Measurements from ENCODE around the gene CACNA1G. TPM values are rescaled to one million over a fixed set of nuclear protein-coding genes. Genes with fewer than 3 reads are reported as not detected.
A peak's percentile ranks its signal among the peaks of the same experiment; 100 is the strongest.

The CACNA1G gene
- not detected for total RNA-seq

DNA sequence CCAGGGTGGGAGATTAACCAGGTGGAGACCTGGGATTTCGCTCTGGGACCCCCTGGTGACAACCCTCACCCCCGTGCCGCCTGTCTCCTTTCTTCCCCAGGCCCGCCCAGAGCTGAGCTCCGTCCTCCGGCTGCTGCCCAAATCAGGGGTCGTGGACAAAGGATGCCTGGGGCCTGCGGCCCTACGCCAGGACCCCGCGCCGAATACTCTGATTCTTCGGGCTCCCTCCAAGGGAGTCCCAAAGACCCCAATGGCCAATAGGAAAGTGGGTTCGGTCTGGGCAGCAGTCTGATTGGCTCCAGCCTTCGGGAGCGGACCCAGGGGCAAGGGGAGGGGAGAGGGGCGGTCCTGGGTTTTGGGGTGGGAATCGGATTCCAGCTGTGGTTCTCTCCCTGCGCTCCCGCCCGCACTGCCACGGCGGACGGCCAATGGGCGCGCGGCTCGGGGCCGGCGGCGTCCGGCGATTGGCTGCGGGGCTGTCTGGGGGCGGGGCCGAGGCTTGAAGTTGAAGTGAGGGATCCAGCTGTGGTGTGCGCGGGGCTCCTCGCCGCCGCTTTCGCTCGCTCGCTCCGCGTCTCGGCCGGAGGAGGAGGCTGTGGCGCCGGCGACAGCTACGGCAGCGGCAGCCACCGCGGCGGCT is at the start of gene CACNA1G:
Gene CACNA1G (plus strand): TSS at position 531 of the 640 bp plus-strand sequence. CDS start 745 bp downstream, outside the sequence.
- Mint-ChIP-seq H3K9me3 (no peaks in the 10 kb centered on the region), H3K27ac (no peak within 1 kb of the TSS), H3K4me3 (peak within 1 kb of the TSS; percentile 48), H3K36me3 (ENCODE audit: low read depth) (no peaks in the 10 kb centered on the region), H3K4me1 (peaks cover 18% of the 10 kb centered on the region), H3K27me3 (peaks cover 68% of the 10 kb centered on the region)
- CTCF ChIA-PET: interaction anchor here (0.6 to 2.0 kb wide), 6 partner anchors 8 to 137 kb away, joined by 3 to 6 read pairs (median 4); no protein-coding TSS in a partner anchor
- peak; percentile 89 for DNase-seq
- POLR2A ChIA-PET: interaction anchor here (0.9 to 1.7 kb wide), 2 partner anchors 9 to 18 kb away, joined by 3 to 5 read pairs; no protein-coding TSS in a partner anchor

GRCh38 chr17:50511058-50511457 is 49.5 kb upstream of the CACNA1G start:
- Mint-ChIP-seq H3K36me3 (ENCODE audit: low read depth) (peaks cover 9% of the 10 kb centered on the region), H3K27ac (peak overlapping the region; percentile 81), H3K4me1 (peaks cover 43% of the 10 kb centered on the region), H3K9me3 (no peaks in the 10 kb centered on the region), H3K27me3 (no peaks in the 10 kb centered on the region), H3K4me3 (peak overlapping the region; percentile 44)
- POLR2A ChIA-PET: interaction anchor here (0.8 to 1.6 kb wide), 7 partner anchors 20 to 358 kb away, joined by 3 to 10 read pairs (median 3); partner anchors contain the start of gene RSAD1
- CTCF ChIA-PET: interaction anchor here (1.0 to 4.7 kb wide), 7 partner anchors 9 to 115 kb away, joined by 3 to 24 read pairs (median 5); partner anchors contain the start of genes LRRC59 and RSAD1
- DNase-seq: peak; percentile 74

GRCh38 chr17:50513495-50513894 is 47.0 kb upstream of the CACNA1G start:
- Mint-ChIP-seq H3K9me3 (no peaks in the 10 kb centered on the region), H3K27me3 (no peaks in the 10 kb centered on the region), H3K36me3 (ENCODE audit: low read depth) (peaks cover 8% of the 10 kb centered on the region), H3K27ac (no peak overlapping the region), H3K4me3 (no peak overlapping the region), H3K4me1 (peaks cover 48% of the 10 kb centered on the region)
- DNase-seq: no peak
- ChIA-PET CTCF (interaction anchor here (0.9 to 4.7 kb wide), 2 partner anchors 12 to 31 kb away, joined by 3 to 24 read pairs; no protein-coding TSS in a partner anchor), POLR2A (no interaction called here)

- peaks cover 4% of the 10 kb centered on the region for H3K36me3 Mint-ChIP-seq (ENCODE audit: low read depth)
- no peak overlapping the region for H3K27ac Mint-ChIP-seq
- H3K27me3 Mint-ChIP-seq: no peaks in the 10 kb centered on the region
- no peak overlapping the region for H3K4me3 Mint-ChIP-seq
- H3K4me1 Mint-ChIP-seq: peaks cover 39% of the 10 kb centered on the region
- no peak for DNase-seq
- ChIA-PET CTCF (no interaction called here), POLR2A (interaction anchor here (0.6 kb wide), 1 partner anchor 507 kb away, joined by 3 read pairs; no protein-coding TSS in a partner anchor)
- H3K9me3 Mint-ChIP-seq: no peaks in the 10 kb centered on the region
Measured at GRCh38 chr17:50514388-50514787, 46.1 kb upstream of the CACNA1G start.

- Mint-ChIP-seq H3K27me3 (no peaks in the 10 kb centered on the region), H3K27ac (no peak overlapping the region), H3K4me1 (peaks cover 32% of the 10 kb centered on the region), H3K9me3 (no peaks in the 10 kb centered on the region), H3K4me3 (no peak overlapping the region), H3K36me3 (ENCODE audit: low read depth) (no peaks in the 10 kb centered on the region)
- POLR2A ChIA-PET: interaction anchor here (0.6 to 1.2 kb wide), 2 partner anchors 28 to 506 kb away, joined by 3 read pairs; no protein-coding TSS in a partner anchor
- DNase-seq: no peak
- CTCF ChIA-PET: no interaction called here
Measured at GRCh38 chr17:50514936-50515702, 45.4 kb upstream of the CACNA1G start.

- no peak overlapping the region for H3K27ac Mint-ChIP-seq
- DNase-seq: no peak
- ChIA-PET CTCF (interaction anchor here (1.3 kb wide), 1 partner anchor 38 kb away, joined by 4 read pairs; the partner anchor contains the start of gene RSAD1), POLR2A (interaction anchor here (1.2 kb wide), 1 partner anchor 24 kb away, joined by 3 read pairs; no protein-coding TSS in a partner anchor)
- H3K9me3 Mint-ChIP-seq: no peaks in the 10 kb centered on the region
- no peaks in the 10 kb centered on the region for H3K27me3 Mint-ChIP-seq
- H3K4me3 Mint-ChIP-seq: no peak overlapping the region
- H3K4me1 Mint-ChIP-seq: peaks cover 16% of the 10 kb centered on the region
- no peaks in the 10 kb centered on the region for H3K36me3 Mint-ChIP-seq (ENCODE audit: low read depth)
Measured at GRCh38 chr17:50517011-50517410, 43.5 kb upstream of the CACNA1G start.

DNA sequence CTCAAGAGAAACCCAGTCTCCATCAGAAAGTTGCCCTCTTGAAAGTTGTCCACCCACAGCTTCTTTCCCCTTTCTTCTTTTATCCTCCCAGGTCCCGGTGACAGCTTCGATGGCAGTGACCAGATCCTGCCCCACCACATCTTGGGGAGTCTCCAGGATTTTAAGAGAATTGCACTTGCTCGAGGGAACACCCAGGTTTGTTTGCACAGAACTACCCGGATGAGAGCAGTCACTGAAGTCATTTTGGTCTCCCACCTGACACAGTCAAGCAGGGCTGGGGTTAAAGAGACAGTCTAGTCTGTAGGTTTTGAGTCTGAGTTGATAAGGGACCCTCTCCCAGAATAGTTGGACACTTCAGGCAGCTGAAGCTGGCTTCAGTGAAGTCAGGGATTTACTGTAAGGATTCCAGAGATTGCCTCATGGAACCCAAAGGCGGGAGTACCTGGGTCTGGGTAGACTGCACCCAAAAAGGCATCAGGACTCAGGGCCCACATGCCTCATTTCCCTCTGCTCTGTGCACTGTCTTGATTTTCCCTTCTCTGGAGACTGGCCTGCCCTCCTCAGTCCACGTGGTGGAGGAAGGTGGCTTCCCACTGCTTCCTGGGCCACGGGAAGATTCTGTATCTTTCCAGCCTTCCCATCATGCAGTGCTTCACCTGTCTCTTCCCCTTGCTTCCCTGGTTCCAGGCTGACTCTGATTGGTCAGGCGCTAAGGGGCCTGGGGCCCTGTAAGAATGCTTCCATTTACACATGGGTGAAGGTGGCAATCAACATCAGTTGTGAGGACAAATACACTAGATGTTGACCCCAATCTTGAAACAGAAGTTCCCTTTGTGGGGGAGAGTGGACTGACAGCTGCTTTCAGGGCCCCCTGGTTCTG is 42.8 kb upstream of the CACNA1G start:
- no peaks in the 10 kb centered on the region for H3K36me3 Mint-ChIP-seq (ENCODE audit: low read depth)
- H3K27ac Mint-ChIP-seq: no peak overlapping the region
- no peak overlapping the region for H3K4me3 Mint-ChIP-seq
- ChIA-PET POLR2A (interaction anchor here (1.2 kb wide), 1 partner anchor 24 kb away, joined by 3 read pairs; no protein-coding TSS in a partner anchor), CTCF (no interaction called here)
- DNase-seq: no peak
- peaks cover 12% of the 10 kb centered on the region for H3K4me1 Mint-ChIP-seq
- no peaks in the 10 kb centered on the region for H3K27me3 Mint-ChIP-seq
- H3K9me3 Mint-ChIP-seq: no peaks in the 10 kb centered on the region

GRCh38 chr17:50518384-50519023 is 42.0 kb upstream of the CACNA1G start:
- no peaks in the 10 kb centered on the region for H3K9me3 Mint-ChIP-seq
- ChIA-PET CTCF (interaction anchor here (1.0 kb wide), 1 partner anchor 24 kb away, joined by 4 read pairs; no protein-coding TSS in a partner anchor), POLR2A (interaction anchor here (1.5 kb wide), 1 partner anchor 11 kb away, joined by 3 read pairs; no protein-coding TSS in a partner anchor)
- no peaks in the 10 kb centered on the region for H3K36me3 Mint-ChIP-seq (ENCODE audit: low read depth)
- H3K27ac Mint-ChIP-seq: no peak overlapping the region
- no peak for DNase-seq
- no peaks in the 10 kb centered on the region for H3K27me3 Mint-ChIP-seq
- peaks cover 12% of the 10 kb centered on the region for H3K4me1 Mint-ChIP-seq
- H3K4me3 Mint-ChIP-seq: no peak overlapping the region

DNA sequence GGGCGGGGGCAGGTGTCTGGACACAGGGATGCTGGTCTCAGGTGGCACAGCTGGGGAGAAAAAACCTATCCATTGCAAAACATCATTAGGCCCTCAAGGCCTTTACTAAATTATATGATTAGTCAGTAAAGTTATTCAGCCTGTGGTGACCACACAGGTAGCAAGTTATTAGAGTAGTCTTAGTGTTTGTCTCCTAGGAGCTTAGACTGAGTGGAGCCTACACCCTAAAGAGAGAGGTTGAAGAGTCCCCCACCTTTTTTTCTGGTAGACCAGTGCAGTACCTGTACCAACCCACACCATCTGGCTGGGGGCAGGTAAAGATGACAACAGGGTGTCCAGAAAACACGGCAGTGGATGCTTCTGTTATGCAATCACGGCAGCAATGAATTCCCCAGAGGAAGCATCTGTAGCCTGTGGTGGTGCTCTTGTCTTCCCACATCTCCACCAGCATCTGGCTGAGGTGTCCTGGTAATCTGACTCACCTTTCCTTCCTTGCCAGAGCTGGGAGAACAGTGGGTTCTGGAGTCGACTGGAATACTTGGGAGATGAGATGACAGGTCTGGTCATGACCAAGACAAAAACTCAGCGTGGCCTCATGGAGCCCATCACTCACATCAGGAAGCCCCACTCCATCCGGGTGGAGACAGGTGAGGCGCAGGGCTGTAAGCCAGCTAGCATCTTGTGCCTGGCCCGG is 41.2 kb upstream of the CACNA1G start:
- POLR2A ChIA-PET: interaction anchor here (1.5 kb wide), 1 partner anchor 12 kb away, joined by 3 read pairs; no protein-coding TSS in a partner anchor

GRCh38 chr17:50520483-50520882 is 40.0 kb upstream of the CACNA1G start:
- Mint-ChIP-seq H3K27me3 (no peaks in the 10 kb centered on the region), H3K27ac (no peak overlapping the region), H3K4me3 (no peak overlapping the region), H3K9me3 (no peaks in the 10 kb centered on the region), H3K4me1 (peaks cover 12% of the 10 kb centered on the region), H3K36me3 (ENCODE audit: low read depth) (no peaks in the 10 kb centered on the region)
- ChIA-PET POLR2A (interaction anchor here (1.6 kb wide), 1 partner anchor 11 kb away, joined by 4 read pairs; no protein-coding TSS in a partner anchor), CTCF (interaction anchor here (1.6 kb wide), 1 partner anchor 19 kb away, joined by 4 read pairs; no protein-coding TSS in a partner anchor)
- no peak for DNase-seq

More for the DNA sequence above, 41.2 kb upstream of the CACNA1G start:
- H3K27me3 Mint-ChIP-seq: no peaks in the 10 kb centered on the region
- H3K27ac Mint-ChIP-seq: no peak overlapping the region
- no peak for DNase-seq
- H3K36me3 Mint-ChIP-seq (ENCODE audit: low read depth): no peaks in the 10 kb centered on the region
- peaks cover 12% of the 10 kb centered on the region for H3K4me1 Mint-ChIP-seq
- CTCF ChIA-PET: interaction anchor here (1.0 kb wide), 1 partner anchor 23 kb away, joined by 4 read pairs; no protein-coding TSS in a partner anchor
- H3K4me3 Mint-ChIP-seq: no peak overlapping the region
- no peaks in the 10 kb centered on the region for H3K9me3 Mint-ChIP-seq

DNA sequence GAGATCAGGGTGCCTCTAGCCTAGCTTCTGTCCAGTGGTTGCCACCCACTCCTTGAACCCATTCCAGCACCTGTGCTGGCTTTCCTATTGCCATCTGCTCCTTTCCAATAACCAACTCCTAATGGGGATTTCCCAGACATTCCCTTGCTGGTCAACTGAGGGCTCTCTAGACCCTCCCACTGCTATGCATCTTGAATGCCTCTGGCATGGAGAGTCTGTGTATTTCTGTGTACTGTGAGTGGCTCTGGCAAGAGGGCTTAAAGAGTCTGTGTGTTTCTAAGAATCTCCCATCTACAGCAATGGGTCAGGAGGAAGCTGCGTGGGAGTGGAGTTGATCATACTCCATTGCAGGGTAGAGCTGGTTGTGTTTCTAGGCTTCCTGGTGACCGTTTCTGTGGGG is 39.0 kb upstream of the CACNA1G start:
- no peaks in the 10 kb centered on the region for H3K27me3 Mint-ChIP-seq
- peaks cover 10% of the 10 kb centered on the region for H3K4me1 Mint-ChIP-seq
- CTCF ChIA-PET: interaction anchor here (0.8 kb wide), 1 partner anchor 261 kb away, joined by 5 read pairs; no protein-coding TSS in a partner anchor
- no peaks in the 10 kb centered on the region for H3K9me3 Mint-ChIP-seq
- H3K36me3 Mint-ChIP-seq (ENCODE audit: low read depth): no peaks in the 10 kb centered on the region
- no peak for DNase-seq
- POLR2A ChIA-PET: no interaction called here
- no peak overlapping the region for H3K4me3 Mint-ChIP-seq
- H3K27ac Mint-ChIP-seq: no peak overlapping the region
